Amniotic stem cell (primary cell): ENCODE data around the gene LGI4.
"Not testable (repeated sequence)": the region's sequence is repeated elsewhere in the genome, so short reads cannot be mapped to it uniquely, and the experiment has no call there.

ENCODE experiments used
- DNase-seq: peaks from one replicate; lab custom pipeline; 2025; lab: John Stamatoyannopoulos, UW

The LGI4 gene

GRCh38 chr19:35105411-35106290, 29.2 kb downstream of the LGI4 start:
- DNase-seq = no peak

GRCh38 chr19:35105047-35105410, 29.8 kb downstream of the LGI4 start:
- DNase-seq = no peak

- DNase-seq = no peak
Measured at GRCh38 chr19:35104361-35104760, 30.5 kb downstream of the LGI4 start.

GRCh38 chr19:35103614-35104013, 31.2 kb downstream of the LGI4 start:
- not testable (repeated sequence) for DNase-seq

- DNase-seq = not testable (repeated sequence)
Measured at GRCh38 chr19:35101949-35102348, 32.9 kb downstream of the LGI4 start.

- no peak for DNase-seq
Measured at GRCh38 chr19:35100588-35101533, 34.0 kb downstream of the LGI4 start.

- DNase-seq = no peak
Measured at GRCh38 chr19:35099897-35100275, 35.0 kb downstream of the LGI4 start.

- no peak for DNase-seq
Measured at GRCh38 chr19:35099155-35099896, 35.5 kb downstream of the LGI4 start.

GRCh38 chr19:35098413-35099049, 36.3 kb downstream of the LGI4 start:
- no peak for DNase-seq

- no peak for DNase-seq
Measured at GRCh38 chr19:35095667-35096368, 39.0 kb downstream of the LGI4 start.

- DNase-seq = no peak
Measured at GRCh38 chr19:35094656-35095055, 40.2 kb downstream of the LGI4 start.

- DNase-seq = no peak
Measured at GRCh38 chr19:35093941-35094647, 40.8 kb downstream of the LGI4 start.

- DNase-seq = no peak
Measured at GRCh38 chr19:35093430-35093829, 41.4 kb downstream of the LGI4 start.

- DNase-seq = no peak
Measured at GRCh38 chr19:35090506-35091214, 44.2 kb downstream of the LGI4 start.

GRCh38 chr19:35090160-35090505, 44.7 kb downstream of the LGI4 start:
- DNase-seq = no peak

GRCh38 chr19:35089554-35089953, 45.3 kb downstream of the LGI4 start:
- DNase-seq = no peak

GRCh38 chr19:35088131-35088913, 46.5 kb downstream of the LGI4 start:
- peak; percentile 53 for DNase-seq

- no peak for DNase-seq
Measured at GRCh38 chr19:35087393-35087792, 47.5 kb downstream of the LGI4 start.

GRCh38 chr19:35086455-35086854, 48.4 kb downstream of the LGI4 start:
- no peak for DNase-seq
